K562 (cell line): ENCODE results near the gene PALM3. TPM values are rescaled to one million over a fixed set of nuclear protein-coding genes. Genes with fewer than 3 reads are reported as not detected.

Experiments
- BRD9 ChIP-seq: fragments of 450-650 bp; IDR thresholded peaks from 2 replicates; pipeline ENCODE4 v1.6.1; 2018; ENCODE audit warnings: low read depth; ENCODE audit not compliant: partially characterized antibody
- KAT7 ChIP-seq: sonication (generic); formaldehyde crosslinking; IDR thresholded peaks from 2 replicates; pipeline ENCODE4 v1.8.0; 2022; ENCODE audit warnings: missing genetic modification reagents, mild to moderate bottlenecking, borderline replicate concordance
- polyA plus RNA-seq, 8 experiments: library from polyadenylated mRNA; depleted of rRNA in 4 of 8; stranded (reverse) in 5 of 8; unstranded in 3 of 8; fragments of >200 nt; fragmentation: Nextera tagmentation in 2 of 8; fragmentation: Illumina TruSeq in 1 of 8; extraction: Ambion mirVana in 2 of 8; extraction: Trizol in 1 of 8; gene quantifications; 2 replicates each; pipeline versions ENCODE4 v1.2.1 to v1.2.3, GENCODE V29; 2011 to 2014; ENCODE audit warnings: inconsistent platforms in 1 of 8, missing spikeins in 1 of 8
- total RNA-seq, 7 experiments: library from RNA; depleted of rRNA in 6 of 7; stranded (reverse); fragments of >200 nt in 6 of 7; fragmentation: Illumina TruSeq in 2 of 7; extraction: Trizol in 2 of 7; gene quantifications; 2 replicates each; pipeline versions ENCODE4 v1.2.1 to v1.2.3, GENCODE V29; 2011 to 2021; ENCODE audit warnings: low replicate concordance in 1 of 7
- TF ChIP-seq, protein P1 (sequence below), 2 experiments: fragments of 450-650 bp; formaldehyde crosslinking in 1 of 2; IDR thresholded peaks; 2 replicates each; pipeline versions ENCODE4 v1.4.0 to v1.6.1; 2014 to 2020; ENCODE audit warnings: mild to moderate bottlenecking in 2 of 2, borderline replicate concordance in 1 of 2, low read depth in 1 of 2

PALM3 gene
- total and polyA plus RNA-seq, 9 of the 15 experiments (the other 6 are each of a cell fraction or from before 2014, with no cell fraction given), result 0.07 to 9.3 (median 3.3) TPM

DNA sequence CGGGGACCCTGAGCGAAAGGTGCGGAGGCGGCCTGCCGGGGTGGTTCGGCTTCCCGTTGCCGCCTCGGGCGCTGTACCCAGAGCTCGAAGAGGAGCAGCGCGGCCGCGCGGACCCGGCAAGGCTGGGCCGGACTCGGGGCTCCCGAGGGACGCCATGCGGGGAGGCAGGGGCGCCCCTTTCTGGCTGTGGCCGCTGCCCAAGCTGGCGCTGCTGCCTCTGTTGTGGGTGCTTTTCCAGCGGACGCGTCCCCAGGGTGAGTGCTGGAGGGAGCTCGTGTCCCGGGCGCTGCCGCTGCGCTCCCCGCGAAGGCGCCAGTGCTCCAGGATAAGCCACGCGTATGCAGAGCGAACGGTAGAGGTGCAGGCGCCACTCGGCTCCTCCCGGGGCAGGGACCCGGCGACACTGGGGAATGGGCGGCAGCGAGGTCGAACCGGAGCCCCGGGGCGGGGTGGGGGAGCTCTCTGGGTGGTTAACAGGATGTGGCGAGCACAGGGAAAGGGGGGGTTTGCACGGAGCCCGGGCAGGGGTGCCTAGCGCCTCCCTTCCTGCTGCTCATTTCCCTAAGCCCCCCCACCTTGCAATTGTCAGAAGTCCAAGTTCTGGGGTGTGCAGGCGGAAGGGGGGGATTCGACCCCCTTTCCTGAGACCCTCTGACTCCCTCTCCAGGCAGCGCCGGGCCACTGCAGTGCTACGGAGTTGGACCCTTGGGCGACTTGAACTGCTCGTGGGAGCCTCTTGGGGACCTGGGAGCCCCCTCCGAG, 30.0 kb downstream of the PALM3 start, which contains the start of gene IL27RA (continued):
- TF ChIP-seq, protein P1, sequence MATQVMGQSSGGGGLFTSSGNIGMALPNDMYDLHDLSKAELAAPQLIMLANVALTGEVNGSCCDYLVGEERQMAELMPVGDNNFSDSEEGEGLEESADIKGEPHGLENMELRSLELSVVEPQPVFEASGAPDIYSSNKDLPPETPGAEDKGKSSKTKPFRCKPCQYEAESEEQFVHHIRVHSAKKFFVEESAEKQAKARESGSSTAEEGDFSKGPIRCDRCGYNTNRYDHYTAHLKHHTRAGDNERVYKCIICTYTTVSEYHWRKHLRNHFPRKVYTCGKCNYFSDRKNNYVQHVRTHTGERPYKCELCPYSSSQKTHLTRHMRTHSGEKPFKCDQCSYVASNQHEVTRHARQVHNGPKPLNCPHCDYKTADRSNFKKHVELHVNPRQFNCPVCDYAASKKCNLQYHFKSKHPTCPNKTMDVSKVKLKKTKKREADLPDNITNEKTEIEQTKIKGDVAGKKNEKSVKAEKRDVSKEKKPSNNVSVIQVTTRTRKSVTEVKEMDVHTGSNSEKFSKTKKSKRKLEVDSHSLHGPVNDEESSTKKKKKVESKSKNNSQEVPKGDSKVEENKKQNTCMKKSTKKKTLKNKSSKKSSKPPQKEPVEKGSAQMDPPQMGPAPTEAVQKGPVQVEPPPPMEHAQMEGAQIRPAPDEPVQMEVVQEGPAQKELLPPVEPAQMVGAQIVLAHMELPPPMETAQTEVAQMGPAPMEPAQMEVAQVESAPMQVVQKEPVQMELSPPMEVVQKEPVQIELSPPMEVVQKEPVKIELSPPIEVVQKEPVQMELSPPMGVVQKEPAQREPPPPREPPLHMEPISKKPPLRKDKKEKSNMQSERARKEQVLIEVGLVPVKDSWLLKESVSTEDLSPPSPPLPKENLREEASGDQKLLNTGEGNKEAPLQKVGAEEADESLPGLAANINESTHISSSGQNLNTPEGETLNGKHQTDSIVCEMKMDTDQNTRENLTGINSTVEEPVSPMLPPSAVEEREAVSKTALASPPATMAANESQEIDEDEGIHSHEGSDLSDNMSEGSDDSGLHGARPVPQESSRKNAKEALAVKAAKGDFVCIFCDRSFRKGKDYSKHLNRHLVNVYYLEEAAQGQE (IDR thresholded peaks at IDR 0.05; ENCODE audit: borderline replicate concordance), result peak; percentile 63; the same call in 1 of the 2 replicates
- TF ChIP-seq, protein P1 (CRISPR knock-in tag; IDR thresholded peaks at IDR 0.05; ENCODE audit: low read depth), result no peak
- peak; percentile 92 for TF ChIP-seq KAT7 (CRISPR knock-in tag)
- TF ChIP-seq BRD9, result peak; percentile 84
- TF ChIP-seq, all 486 proteins: peak for 112
